NCI-H2196 (cell line): ENCODE measurements around the gene COTL1.
A peak's percentile ranks its signal among the peaks of the same experiment; 100 is the strongest.
"Not testable (repeated sequence)": the region's sequence is repeated elsewhere in the genome, so short reads cannot be mapped to it uniquely, and the experiment has no call there.

Experiments used
- DNase-seq: peaks from one replicate; lab custom pipeline; 2025; ENCODE audit not compliant: unreplicated experiment; lab: John Stamatoyannopoulos, UW

COTL1 gene

DNA sequence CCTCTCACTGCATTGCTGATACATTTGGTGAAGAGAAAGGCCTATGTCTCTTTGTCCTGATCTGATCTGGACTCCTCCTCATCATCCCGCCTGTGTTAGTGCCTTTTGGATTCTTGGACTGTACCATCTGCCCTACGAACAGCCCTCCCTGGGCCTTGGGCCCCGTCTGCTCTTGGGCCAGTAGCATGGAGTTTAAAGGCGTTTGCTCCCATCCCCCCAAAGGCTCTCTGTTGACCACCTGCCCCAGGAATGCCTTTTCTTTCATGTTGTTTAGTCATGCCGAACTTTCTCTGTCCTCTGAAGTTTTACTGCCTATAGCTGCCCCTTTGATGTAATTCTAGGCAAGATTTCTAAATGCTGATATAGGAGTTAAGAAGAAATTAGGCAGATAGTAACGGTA is 82.5 kb downstream of the COTL1 start:
- no peak for DNase-seq

DNA sequence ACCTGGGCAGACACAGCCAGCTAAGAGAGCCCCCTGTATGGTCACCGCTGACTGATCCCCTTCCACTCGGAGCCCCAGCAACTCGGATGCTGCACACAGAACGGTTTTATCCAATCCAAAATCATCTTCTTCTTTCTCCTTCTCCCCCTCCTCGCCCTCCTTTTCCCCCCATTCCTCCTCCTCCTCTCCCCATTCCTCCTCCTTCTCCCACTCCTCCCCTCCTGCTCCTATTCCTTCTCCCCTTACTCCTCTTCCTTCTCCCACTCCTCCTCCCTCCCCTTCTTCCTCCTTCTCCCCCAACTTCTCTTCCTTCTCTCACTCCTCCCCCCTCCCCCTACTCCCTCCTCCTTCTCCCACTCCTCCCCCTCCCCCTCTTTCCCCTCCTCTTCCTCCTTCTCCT is 83.1 kb downstream of the COTL1 start:
- no peak for DNase-seq

DNA sequence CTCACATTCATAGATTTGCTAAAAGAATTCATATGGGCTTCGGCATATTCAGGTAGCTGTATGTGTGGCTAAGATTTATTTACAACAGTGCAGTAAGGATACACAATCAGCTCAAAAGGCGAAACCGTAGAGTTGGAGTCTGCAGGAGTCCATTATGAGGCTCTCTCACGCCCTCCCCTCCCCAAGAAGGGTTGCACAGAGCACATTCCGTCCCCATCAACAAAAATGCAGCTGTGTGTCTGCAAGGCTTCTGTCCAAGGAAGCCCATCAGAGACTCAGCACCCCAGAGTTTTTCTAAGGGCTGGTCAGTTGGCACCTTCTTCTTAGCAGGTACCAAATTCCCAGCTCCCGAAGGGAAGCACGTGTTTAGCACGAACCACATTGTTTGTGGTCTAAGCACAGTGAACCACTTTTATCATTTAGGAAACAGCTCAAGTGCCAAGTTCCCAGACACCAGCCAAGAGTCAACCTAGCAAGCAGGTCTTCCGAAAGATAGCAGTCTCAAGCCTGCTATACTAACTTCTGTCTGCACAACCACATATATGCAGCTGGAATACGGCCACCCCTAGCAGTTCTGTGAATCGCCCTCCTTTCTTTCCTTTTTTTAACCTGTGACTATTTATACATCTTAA is 84.9 kb downstream of the COTL1 start:
- no peak for DNase-seq

DNA sequence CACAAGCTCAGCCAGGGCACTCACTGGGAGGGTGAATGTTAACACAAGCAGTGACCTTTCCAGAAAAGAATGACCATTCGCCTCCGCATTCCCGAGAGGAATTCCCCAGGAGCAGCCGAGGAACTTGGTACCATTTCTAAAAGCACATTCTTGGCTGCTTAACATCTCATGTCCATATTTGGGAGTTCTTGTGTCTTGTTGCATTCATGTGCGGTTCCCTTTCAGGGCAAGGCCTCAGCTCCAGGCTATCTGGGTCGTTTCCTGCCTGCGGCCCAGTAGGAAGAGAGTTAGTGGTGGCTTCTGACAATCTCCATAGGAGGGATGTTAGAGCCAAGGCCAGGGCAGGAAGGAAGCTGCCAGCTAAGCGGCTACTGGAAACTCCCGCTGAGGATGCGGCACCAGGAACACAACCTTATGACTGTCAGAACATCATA is 85.6 kb downstream of the COTL1 start:
- DNase-seq, result no peak

DNA sequence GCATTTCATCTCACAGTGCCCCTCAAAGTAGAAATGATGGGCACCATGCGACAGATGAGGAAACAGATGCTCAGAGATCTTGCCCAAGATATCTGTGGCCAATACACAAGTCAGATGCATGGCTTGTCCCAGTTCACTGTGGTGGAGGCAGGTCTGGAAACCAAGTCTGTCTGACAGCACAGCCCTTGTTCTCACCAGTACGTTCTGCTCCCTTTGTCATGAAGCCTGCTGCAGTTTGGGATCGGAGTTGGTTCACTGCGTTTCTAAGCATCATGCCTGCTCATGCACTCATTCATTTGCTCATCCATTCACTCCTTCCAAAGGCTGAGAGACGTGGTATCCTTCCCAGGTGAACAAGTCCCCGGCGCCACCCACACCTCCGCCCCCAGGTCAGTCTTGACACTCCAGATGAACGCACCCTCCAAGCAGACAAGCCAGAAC is 86.2 kb downstream of the COTL1 start:
- DNase-seq, result no peak

DNA sequence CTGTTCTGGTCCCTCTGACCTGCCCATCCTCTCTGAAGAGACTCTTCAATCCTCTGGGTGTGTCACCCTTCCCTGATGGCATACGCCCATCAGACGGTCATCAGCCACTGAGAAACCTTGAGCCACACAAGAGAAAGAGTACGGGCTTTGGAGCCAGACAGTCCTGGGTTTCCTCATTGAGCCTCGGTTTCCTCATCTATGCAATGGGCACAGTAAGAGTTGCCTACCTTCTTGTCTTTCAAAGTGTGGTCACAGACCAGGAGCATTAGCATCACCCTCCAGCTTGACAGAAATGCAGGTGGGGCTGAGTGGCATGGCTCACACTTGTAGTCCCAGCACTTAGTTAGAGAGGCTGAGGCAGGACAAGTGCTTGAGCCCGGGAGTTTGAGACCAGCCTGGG is 87.3 kb downstream of the COTL1 start:
- no peak for DNase-seq

DNA sequence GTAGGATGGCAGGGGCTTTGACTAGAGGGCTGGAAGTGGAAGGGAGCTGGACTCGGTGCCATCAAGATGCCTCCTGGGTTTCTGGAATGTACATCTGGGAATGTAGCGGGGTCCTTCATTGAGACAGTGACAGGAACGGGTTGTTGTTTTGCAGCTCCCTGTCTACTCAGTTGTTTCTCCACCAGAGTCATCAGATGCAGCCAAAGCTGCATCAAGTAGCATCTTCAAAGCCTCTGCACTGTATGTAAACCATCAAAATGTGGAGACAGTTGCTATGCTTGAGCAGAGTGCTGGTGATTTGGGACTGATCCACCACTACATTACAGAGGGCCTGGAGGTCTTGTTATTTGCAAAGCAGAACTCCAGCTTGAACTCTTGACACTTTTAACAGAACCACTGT is 88.3 kb downstream of the COTL1 start:
- no peak for DNase-seq

DNA sequence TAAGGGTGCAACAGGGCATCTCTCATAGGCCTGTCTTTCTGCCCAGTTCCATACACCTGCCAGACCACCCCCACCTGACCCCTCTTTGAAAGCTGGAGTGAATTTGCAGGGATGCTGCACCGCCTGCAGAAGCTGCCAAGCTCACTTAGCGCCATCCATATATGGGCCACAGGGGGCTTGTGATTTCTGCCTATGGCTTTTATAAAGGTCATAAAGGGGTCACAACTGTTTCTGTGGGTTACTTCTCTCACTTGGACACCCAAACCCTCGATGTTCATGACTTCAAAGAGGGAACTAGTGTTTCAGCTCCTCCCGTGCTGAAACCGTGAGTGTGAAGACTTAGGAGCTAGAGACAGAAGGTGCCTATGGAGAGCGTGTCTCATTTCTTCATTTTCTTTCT is 89.6 kb downstream of the COTL1 start:
- DNase-seq, result no peak

DNA sequence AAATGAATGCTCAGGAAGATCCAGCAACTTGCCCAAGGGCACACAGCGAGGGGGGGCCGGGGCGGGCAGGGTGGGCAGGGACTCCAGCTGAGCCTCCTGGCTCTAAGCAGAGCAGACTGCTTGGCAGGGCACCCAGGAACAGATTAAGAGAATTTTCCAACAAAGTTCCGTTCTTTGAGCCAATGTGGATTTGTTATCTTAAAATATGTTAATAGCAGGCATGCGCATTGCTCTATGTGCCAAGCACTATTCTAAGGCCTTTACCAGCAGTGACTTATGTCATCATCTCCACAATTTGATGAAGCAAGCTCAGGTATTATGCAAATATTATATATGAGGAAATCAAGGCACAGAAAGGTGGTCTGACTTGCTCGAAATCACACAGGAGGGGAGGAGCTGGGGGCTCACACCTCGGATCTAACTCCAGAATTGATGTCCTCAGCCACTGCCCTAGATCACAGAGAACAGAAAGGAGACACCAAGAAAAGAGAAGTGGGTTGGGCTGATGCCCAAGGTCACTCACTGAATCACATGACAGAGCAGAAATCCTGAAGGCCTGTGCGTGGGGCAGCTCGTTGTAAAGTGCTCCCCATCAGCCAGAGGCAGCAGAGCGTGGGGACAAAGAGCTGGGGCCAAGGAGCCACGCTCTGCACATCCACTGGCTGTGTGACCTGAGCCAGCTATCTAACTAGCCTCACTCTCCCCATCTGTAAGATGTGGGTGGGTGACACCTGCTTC is 90.2 kb downstream of the COTL1 start:
- no peak for DNase-seq

DNA sequence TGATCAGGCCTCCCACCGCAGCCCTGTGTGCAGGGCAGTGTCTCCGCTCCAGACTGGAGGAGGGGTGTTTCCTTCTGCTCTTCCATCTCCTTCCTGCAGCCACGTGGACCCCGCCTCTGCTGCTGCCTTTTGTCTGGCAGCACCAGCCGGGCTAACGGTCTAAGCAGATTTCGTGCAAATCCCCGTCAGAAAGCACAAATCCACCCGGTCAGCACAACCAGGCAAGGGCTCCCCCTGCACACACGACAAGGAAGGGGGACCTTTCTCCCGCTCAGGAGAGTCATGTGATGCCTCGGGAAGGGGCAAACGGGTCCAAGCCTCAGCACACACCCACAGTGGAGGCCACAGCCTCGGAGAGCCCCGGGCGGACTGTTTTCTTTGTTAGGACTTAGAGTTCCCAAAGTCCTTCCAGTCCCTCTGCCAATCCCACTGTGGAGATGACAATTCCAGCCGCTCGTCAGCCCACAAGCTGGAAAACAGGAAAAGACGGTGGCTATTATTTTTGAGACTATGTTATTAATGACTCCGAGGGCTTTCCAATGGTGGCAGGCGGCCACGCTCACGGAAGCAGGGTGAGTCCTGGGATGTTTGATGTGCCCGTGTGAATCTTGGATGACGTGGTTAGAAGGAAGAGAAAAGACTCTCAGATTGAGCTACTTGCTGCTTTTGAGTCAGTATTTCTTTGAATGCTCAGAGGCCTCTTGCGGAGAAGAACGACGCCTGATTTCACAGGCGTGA is 90.9 kb downstream of the COTL1 start:
- no peak for DNase-seq

DNA sequence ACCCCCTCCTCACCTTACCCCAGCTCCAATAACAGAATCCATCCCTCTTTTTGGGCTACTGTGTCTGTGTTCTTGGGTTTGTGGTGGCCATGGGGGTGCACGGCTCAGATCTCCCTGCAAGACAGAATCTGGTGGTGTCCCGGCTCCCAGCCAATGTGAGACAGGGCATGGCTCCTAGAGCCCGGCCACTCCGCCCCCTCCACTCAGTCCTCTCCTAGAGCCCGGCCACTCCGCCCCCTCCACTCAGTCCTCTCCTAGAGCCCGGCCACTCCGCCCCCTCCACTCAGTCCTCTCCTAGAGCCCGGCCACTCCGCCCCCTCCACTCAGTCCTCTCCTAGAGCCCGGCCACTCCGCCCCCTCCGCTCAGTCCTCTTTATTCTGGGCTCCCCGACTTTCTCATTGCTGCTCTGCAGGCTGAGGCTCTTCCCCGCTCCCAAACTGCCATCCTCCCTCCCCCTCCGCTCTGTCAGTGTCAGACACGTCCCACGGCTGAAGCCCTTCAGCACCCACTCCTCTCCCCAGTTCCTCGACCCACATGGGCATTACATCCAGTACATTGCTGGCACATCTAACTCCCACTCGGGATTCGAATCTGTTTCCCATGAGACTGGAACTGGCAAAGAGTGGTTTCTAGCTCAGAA is 92.8 kb downstream of the COTL1 start:
- not testable (repeated sequence) for DNase-seq

DNA sequence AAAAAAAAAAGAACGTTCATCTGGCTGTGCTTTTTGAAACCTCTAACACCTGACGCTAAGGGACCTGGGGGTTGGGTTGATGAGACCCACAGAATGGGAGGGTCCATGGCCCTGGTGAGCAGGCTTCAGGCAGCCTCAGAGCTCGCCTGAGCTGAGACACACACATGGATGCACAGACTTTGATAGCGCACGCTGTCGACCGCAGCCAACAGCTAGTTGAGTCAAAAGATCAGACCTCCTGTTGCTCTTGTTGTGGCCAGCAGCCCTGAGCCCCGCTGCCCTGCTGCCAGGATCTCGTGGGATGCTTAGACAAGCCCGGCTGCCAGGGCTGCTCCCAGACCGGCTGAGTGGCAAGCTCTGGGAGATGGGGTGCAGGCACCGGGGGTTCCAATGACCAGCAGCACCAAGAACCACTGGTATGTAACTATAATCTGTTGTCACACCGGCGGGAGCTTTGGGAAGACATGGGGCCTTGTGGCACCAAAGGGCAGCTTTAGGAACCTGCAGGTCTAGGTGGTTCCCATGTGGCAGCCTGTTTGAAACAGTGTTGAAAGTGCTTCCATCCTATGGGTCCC is 93.4 kb downstream of the COTL1 start:
- DNase-seq, result no peak

DNA sequence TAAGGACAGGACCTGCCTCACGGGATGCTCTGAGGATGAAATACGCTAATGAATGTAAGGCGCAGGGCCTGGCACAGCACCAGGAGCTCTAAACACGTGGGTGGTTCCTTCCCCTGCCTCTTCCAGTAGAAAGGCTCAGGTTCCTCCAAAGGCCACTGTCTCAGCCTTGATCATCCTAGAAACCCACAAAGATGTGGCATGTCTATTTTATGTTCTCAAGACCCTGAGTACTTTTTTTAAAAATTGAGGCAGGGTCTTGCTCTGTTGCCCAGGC is 96.4 kb downstream of the COTL1 start:
- DNase-seq, result no peak

DNA sequence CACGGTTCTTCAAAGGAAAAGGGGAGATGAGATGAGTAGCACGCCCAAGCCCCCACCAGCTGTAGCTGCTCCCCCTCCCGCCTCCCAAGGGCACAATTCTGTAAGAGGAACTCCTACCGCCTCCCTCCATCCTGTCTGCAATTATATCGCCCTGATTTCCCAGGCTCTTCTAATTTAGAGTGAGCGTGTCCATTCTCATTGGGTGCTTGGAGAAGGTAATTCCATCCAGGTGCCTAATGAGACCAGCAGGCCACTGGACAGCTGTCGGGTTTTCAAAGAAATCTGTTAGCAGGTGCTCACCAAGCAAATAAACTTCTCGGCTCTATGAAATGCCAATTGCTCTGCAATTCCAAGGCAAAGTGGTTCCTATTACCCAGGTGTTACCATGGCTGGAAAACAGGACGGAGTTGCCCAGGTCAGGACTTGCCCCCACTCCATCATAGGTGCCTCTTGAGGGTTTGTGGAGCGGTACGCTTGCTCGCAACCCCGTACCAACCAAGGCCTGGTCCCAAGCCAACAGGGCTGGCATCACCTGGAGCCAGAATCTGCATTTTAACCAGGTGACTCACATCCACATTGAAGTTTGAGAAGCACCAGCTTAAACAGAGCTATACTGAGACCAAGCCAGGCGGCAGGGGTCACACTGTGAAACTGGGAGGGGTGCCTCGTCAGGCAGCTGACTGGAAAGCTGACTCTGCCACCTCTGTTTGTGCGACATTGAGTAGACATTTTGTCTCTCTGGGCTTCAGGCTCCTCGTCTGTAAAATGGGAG is 97.0 kb downstream of the COTL1 start:
- peak; percentile 94 for DNase-seq

DNA sequence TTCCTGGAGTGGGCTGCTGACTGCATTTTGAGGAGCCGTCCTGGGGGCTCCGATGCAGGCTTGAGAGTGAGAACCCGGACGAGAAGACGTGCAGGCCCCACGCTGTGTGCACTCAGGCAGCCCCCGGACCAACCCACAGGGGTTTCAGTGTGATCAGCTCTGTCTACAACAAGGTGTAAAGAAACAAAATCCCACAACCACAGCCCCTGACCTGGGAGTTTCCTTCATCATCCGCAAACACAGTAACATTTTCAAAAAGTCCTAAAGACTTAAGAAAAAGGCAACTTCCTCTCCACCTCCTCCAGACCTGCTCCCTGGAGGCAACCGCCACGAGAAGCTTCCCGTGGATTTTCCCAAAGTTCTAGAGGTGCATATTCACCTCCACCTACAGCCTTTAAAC is 98.0 kb downstream of the COTL1 start:
- no peak for DNase-seq

DNA sequence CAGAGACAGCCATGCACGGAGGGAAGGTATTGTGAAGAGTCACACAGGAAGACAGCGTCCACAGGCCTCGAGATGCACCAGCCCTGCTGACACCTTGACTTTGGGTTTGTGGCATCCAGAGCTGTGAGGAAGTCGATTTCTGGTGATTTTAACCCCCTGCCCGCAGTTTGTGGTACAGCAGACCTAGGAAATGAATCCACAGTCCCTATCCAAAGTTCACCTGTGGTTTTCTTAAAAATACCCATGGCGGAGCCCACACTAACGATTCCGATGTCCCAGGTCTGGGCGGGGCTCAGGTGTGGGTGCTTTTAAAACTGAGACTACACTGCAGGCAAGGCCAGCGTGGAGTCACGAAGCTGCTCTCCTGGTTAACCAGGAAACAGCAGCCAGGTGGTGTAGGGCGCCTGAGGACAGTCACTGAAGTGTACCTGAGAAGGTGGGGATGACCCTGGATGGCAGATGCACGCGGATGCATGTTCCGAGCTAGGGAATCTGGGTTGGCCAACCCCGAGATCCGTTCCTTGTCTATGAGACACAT is 99.0 kb downstream of the COTL1 start:
- peak; percentile 25 for DNase-seq

DNA sequence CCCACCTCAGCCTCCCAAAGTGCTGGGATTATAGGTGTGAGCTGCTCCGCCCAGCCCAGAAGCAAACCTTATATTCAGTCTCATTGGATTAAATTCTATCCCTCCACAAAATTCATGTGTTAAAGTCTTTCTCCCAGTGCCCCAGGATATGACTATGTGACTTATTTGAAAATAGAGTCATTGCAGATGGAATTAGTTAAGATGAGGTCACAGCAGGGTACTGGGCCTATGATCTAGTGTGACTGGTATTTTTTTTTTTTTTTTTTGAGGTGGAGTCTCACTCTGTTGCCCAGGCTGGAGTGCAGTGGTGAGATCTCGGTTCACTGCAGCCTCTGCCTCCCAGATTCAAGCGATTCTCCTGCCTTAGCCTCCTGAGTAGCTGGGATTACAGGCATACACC is 99.7 kb downstream of the COTL1 start:
- not testable (repeated sequence) for DNase-seq

DNA sequence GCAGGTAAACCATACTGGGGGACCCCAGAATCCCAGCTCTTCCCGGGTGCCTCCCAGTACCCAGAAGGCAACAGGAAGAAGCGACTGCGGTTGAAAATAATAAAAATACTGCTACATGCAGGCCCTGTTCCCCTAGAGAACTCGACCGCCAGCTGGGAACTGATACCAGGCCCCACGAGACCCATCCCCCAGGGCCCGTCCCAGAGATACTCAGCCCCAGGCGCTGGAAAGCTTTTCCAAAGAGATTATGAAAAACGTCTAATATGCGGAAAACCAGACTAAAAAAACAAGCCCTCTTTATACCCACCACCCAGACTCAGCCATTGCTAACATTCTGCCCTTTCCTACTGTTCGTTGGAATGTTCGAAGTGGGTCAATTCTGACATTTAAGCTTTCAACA is 100.5 kb downstream of the COTL1 start:
- DNase-seq, result no peak
